Keratinocyte (primary cell): ENCODE data around the gene DISC1.

Experiments
- EZH2 ChIP-seq: IDR thresholded peaks from one replicate; pipeline ENCODE4 v1.6.1; 2012; ENCODE audit warnings: inconsistent platforms, mild to moderate bottlenecking, low read length, moderate library complexity
- TF ChIP-seq, protein P1 (sequence below), 3 experiments: IDR thresholded peaks in 1 of 3; conservative IDR thresholded peaks in 1 of 3; optimal IDR thresholded peaks in 1 of 3; 2 replicates in 2 of 3; 3 replicates in 1 of 3; pipeline versions ENCODE3 to v1.5.1; 2011; ENCODE audit warnings: low read length in 3 of 3, mild to moderate bottlenecking in 3 of 3, moderate library complexity in 2 of 3, control low read depth in 1 of 3, inconsistent platforms in 1 of 3; ENCODE audit not compliant: insufficient read depth in 2 of 3; ENCODE audit errors: extremely low read depth in 1 of 3

GRCh38 chr1:231951374-231951773, 324.8 kb downstream of the DISC1 start:
- TF ChIP-seq, protein P1, sequence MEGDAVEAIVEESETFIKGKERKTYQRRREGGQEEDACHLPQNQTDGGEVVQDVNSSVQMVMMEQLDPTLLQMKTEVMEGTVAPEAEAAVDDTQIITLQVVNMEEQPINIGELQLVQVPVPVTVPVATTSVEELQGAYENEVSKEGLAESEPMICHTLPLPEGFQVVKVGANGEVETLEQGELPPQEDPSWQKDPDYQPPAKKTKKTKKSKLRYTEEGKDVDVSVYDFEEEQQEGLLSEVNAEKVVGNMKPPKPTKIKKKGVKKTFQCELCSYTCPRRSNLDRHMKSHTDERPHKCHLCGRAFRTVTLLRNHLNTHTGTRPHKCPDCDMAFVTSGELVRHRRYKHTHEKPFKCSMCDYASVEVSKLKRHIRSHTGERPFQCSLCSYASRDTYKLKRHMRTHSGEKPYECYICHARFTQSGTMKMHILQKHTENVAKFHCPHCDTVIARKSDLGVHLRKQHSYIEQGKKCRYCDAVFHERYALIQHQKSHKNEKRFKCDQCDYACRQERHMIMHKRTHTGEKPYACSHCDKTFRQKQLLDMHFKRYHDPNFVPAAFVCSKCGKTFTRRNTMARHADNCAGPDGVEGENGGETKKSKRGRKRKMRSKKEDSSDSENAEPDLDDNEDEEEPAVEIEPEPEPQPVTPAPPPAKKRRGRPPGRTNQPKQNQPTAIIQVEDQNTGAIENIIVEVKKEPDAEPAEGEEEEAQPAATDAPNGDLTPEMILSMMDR (optimal IDR thresholded peaks at IDR 0.05 in 1 of 3, IDR thresholded peaks at IDR 0.05 in 1 of 3, conservative IDR thresholded peaks at IDR 0.05 in 1 of 3; ENCODE audit: extremely low read depth in 1 of 3, insufficient read depth in 2 of 3, low read length in 3 of 3): no peak
- TF ChIP-seq EZH2: no peak
